ENCODE measurements around the gene DNAH12.
A peak's percentile ranks its signal among the peaks of the same experiment; 100 is the strongest.

DNAH12 gene, protein sequence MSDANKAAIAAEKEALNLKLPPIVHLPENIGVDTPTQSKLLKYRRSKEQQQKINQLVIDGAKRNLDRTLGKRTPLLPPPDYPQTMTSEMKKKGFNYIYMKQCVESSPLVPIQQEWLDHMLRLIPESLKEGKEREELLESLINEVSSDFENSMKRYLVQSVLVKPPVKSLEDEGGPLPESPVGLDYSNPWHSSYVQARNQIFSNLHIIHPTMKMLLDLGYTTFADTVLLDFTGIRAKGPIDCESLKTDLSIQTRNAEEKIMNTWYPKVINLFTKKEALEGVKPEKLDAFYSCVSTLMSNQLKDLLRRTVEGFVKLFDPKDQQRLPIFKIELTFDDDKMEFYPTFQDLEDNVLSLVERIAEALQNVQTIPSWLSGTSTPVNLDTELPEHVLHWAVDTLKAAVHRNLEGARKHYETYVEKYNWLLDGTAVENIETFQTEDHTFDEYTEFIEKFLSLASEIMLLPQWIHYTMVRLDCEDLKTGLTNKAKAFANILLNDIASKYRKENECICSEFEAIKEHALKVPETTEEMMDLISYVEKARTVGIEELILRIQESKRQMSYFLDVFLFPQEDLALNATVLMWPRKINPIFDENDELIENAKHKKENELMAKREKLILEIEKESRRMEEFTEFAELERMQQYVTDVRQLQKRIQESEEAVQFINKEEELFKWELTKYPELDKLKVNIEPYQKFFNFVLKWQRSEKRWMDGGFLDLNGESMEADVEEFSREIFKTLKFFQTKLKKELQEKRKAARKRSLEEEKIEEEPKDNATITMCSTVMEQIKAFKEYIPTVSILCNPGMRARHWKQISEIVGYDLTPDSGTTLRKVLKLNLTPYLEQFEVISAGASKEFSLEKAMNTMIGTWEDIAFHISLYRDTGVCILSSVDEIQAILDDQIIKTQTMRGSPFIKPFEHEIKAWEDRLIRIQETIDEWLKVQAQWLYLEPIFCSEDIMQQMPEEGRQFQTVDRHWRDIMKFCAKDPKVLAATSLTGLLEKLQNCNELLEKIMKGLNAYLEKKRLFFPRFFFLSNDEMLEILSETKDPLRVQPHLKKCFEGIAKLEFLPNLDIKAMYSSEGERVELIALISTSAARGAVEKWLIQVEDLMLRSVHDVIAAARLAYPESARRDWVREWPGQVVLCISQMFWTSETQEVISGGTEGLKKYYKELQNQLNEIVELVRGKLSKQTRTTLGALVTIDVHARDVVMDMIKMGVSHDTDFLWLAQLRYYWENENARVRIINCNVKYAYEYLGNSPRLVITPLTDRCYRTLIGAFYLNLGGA (N-terminal part only)

DNA sequence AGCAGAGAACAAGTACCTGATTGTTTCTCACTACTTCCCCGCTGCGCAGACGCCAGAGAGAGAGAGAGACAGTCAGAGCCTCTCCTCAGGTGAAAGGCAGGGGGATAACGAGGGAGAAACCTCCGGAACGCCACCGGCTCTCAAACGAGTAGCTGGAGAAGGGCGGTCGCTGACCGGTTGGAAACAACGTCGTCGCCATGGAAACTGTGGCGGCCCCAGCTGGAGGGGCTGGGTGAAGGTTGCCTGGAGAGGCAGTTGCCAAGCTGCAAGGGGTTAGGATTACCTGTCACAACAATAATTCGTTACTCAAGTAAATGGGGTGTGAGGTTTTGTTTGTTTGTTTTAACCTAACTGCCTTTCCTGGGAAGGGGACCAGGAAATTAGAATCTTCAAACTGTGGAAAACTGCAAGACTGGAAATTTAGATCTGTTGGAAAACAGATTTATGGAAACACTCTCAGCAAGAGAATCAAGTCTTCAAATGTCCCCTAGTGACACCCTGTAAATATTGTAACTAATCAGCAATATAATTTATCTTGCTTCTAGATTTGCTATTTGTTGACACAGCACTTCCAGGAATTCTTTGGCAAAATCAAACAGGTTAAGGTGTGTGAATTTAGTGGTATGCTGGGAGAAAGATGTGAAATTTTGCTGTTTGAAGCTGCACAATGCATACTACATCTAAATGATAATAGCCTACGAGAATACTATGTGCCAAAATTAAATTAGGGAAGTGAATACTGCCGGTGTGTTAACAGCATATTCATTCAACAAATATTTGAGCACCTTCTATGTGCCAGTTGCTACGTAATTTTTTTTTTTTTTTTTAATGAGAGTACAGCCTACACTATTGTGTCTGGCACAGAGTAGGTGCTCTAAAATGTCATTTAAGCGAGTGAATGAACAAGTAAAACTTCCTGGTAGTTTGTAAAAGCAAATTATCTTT, at the start of gene DNAH12:
DNAH12 (minus strand) TSS at position 164 of the 945 bp plus-strand sequence. CDS start 1,474 bp downstream, outside the sequence.
- peak; percentile 89 for FAIRE-seq
- no peak for DNase-seq (ENCODE audit: insufficient read length, low spot score)

DNA sequence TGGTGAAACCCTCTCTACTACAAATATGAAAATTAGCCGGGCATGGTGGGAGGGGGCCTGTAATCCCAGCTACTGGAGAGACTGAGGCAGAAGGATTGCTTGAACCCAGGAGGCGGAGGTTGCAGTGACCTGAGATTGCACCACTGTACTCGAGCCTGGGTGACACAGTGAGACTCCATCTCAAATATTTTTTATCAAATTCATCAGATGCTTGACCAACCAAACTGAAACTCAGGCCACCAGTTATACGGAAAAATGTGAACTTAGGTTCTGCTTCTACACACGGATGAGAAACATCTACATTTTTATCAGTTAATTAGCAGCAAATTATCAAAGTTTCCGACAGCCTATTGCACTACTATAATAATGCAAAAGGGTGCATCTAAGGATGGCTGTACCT, 48.2 kb upstream of the DNAH12 start:
- DNase-seq (ENCODE audit: insufficient read length, low spot score) (no peak), FAIRE-seq (no peak)

DNA sequence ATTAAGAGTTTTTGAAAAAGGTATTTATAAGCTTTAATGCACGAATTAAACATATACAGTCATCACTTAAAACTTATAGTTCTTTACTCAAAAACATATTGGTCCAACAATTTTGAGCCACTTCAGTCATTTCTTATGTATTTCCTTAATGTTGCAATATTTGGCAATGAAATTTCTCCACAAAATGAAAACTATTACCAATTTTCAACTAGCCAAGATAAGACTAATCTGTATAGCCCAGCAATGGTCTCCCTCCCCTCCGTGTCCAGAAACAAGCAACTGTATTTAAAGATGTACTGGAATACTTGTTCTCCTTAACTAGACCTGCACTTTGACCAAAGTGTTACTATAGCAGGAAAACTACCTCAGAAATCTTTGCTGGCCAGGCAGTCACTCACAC, 43.8 kb upstream of the DNAH12 start:
- FAIRE-seq: no peak
- DNase-seq (ENCODE audit: insufficient read length, low spot score): no peak

DNA sequence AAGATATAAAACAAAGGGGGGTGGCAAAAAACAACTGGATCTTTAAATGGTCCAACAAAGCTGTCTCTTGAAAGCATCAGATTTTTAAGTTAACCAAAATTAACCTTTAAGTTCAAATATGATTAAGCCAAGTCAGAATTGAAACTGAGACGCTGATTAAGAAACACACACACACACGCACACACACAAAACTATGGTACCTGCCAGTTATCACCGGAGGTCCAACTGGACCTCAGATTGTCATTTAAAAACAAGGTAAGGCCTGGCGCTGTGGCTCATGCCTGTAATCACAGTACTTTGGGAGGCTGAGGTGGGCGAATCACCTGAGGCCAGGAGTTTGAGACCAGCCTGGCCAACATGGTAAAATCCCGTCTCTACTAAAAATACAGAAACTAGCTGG, 42.6 kb upstream of the DNAH12 start:
- DNase-seq (ENCODE audit: insufficient read length, low spot score) (no peak), FAIRE-seq (no peak)

DNA sequence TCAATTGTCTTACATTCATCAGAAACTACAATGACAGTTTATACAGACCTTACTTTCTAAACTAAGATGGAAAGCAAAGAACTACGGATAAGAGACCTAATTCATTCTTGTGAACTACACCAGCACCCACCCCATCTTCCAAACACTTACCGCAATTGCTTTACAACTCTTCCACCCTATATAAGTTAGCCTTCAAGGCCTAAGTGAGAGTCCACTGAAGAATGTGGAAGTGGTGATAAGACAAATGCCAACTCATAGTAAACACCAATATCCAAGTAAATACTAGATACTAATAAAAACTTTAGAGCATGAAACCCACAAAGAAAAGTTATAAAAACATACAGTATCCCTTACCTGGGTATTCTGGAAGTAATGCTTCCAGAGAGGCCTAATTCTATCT, 39.4 kb upstream of the DNAH12 start:
- no peak for FAIRE-seq
- DNase-seq (ENCODE audit: insufficient read length, low spot score): no peak

DNA sequence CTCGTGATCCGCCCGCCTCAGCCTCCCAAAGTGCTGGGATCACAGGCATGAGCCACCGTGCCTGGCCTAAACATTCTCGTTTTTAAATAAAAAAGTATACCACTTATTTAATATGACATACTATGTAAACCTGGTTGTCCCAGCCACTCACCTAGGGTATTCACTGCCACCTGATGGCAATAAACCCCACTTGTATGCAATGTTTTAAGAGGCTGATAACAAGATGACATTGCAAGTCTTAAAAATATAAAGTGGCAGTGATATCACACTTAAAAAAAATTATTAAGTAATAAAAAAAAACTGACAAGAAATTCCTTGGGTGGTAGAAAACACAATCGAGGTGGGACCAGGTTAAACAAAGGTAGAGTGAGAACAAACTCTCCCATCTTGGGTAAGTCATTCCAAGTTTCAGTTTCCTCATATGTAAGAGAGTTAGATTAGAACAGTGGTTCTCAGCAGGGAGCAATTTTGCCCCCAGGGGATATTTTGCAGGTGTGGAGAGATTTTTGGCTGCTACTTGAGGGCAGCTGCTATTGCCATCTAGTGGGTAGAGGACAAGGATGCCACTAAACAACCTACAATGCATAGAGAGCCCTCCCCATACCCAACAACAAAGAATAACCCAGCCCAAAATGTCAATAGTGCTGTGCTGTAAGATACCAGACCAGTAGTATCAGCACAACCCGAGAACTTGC, 38.5 kb upstream of the DNAH12 start:
- peak; percentile 12 for DNase-seq (ENCODE audit: insufficient read length, low spot score)
- FAIRE-seq: no peak

DNA sequence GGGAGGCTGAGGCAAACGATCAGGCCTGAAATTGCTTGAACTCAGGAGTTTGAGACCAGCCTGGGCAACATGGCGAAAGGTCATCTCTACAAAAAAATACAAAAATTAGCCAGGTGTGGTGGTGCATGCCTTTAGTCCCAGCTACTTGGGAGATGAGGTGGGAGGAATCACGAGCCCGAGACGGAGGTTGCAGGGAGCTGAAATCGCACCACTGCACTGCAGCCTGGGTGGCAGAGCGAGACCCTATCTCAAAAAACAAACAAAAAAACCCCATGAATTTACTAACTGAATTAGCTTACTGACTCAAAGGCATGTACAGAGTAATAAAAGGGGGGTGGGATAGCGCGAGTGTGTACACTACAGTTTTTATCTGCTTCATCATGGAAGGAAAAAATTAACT, 33.7 kb upstream of the DNAH12 start:
- no peak for DNase-seq (ENCODE audit: insufficient read length, low spot score)
- no peak for FAIRE-seq

DNA sequence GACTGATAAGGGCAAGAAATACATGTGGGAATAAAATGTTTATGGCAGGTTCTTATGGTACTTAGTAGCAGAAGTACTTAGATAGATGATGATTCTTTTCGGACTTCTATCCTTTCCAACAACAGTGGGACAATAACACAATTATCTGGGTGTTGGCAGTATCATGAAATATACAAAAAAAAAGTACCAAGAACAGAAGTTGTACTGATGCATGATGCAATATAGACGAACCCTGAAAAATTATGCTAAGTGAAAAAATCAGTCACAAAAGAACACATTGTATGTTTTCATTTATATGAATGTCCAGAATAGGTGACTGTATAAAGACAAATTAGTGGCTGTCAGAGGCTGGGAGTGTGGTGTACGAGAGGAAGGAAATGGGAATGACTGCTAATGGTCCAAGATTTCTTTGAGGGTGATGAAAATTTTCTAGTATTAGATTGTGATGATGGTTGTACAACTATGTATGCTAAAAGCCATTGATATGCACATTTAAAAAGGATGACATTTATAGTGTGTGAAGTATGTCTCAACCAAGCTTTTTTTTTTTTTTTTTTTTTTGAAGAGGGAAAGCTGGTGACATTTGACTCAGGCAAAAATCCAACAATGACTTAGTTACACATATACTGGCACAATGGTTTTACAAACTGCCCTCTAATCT, 32.0 kb upstream of the DNAH12 start:
- FAIRE-seq (no peak), DNase-seq (ENCODE audit: insufficient read length, low spot score) (no peak)

DNA sequence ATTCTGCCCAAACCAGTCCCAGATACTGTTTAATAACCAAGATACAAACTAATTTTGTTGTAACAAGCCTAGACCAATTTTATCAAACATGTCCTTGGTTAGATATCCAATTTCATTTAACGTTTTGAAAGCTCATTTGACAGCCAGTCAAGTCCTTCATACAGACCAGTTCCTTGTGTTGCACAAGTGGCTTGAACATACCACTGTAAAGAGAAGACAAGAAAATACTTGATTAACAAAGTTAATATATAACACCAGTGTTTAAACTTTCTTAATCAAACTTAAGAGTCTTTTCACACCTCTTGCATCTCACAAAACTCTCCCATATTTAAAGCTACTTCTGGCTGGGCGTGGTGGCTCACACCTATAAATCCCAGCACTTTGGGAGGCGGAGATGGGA, 28.0 kb upstream of the DNAH12 start:
- FAIRE-seq: no peak

DNA sequence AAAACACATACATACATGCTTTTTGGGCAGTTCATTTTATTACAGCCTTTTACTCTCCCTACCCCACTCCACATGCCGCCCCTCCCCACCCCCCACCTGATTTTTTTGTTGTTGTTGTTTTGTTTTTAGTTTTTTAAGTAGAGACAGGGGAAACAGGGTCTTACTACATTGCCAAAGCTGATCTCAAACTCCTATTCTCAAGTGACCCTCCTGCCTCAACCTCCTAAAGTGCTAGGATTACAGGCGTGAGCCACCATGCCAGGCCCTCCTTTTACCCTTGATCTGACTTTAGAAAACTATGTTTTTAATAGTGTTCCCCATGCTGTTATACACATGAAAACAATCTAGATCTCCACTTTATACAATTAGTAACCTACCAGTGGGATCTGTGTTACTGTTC, 26.7 kb upstream of the DNAH12 start:
- DNase-seq (ENCODE audit: insufficient read length, low spot score): no peak

More for the DNA sequence above, 28.0 kb upstream of the DNAH12 start:
- DNase-seq (ENCODE audit: insufficient read length, low spot score): no peak

DNA sequence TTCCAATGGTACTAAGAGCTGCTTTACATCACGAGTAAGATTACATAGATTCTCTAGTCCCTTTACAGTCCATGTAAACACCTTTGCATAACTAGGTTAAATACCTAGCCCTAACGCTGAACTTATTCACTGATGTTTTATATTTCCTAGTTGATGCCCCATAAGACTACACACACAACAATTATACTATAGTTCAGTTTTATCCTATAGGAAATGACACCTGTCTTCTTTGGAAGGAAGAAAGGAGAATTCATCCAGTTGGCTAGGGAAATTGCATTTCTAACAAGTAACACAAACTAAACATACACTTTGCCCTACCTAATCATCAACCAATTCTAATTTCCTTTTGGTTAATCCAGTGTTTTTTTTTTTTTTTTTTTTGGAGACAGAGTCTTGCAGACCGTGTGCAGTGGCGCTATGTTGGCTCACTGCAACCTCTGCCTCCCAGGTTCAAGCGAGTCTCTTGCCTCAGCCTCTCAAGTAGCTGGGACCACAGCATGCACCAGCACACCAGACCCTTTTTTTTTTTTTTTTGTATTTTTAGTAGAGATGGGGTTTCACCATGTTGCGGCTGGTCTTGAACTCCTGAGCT, 25.8 kb upstream of the DNAH12 start:
- no peak for FAIRE-seq
- DNase-seq (ENCODE audit: insufficient read length, low spot score): no peak

More for the DNA sequence above, 26.7 kb upstream of the DNAH12 start:
- no peak for FAIRE-seq

DNA sequence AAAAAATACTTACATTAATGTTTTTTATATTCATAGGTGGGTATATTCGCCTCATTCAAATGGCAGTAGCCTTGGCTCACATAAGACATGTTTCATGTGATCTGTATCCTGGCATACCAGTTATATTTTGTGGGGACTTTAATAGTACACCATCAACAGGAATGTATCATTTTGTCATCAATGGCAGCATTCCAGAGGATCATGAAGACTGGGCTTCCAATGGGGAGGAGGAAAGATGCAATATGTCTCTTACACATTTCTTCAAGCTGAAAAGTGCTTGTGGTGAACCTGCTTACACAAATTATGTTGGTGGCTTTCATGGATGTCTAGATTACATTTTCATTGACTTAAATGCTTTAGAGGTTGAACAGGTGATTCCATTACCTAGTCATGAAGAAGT, 15.4 kb upstream of the DNAH12 start:
- no peak for DNase-seq (ENCODE audit: insufficient read length, low spot score)
- FAIRE-seq: no peak

DNA sequence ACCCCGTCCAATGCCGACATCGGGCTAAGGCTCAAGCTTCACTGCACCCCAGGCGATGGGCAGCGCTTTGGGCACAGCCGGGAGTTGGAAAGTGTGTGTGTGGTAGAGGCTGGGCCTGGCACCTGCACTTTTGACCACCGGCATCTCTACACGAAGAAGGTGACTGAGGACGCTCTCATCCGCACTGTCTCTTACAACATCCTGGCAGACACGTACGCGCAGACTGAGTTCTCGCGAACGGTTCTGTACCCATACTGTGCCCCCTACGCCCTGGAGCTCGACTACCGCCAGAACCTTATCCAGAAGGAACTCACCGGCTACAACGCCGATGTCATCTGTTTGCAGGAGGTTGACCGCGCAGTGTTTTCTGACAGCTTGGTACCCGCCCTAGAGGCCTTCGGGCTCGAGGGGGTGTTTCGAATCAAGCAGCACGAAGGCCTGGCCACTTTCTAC, 13.0 kb upstream of the DNAH12 start:
- peak; percentile 27 for DNase-seq (ENCODE audit: insufficient read length, low spot score)
- FAIRE-seq: no peak

DNA sequence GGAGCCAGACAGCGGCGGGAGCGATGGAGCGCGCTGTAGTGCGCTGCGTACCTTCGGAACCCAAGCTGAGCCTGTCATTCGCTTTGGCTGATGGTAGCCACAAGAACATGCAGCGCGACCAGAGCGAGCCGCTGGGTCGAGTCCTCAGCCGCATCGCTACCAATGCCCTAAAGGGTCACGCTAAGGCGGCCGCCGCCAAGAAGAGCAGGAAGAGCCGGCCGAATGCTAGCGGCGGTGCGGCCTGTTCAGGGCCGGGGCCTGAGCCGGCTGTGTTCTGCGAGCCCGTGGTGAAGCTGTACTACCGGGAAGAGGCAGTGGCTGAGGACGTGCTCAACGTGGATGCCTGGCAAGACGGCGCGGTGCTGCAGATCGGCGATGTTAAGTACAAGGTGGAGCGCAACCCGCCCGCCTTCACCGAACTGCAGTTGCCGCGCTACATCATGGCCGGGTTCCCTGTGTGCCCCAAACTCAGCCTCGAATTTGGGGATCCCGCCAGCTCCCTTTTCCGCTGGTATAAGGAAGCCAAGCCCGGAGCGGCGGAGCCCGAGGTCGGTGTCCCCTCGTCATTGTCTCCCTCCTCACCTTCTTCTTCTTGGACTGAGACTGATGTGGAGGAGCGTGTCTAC, 12.4 kb upstream of the DNAH12 start:
- DNase-seq (ENCODE audit: insufficient read length, low spot score) (peak; percentile 21), FAIRE-seq (no peak)

DNA sequence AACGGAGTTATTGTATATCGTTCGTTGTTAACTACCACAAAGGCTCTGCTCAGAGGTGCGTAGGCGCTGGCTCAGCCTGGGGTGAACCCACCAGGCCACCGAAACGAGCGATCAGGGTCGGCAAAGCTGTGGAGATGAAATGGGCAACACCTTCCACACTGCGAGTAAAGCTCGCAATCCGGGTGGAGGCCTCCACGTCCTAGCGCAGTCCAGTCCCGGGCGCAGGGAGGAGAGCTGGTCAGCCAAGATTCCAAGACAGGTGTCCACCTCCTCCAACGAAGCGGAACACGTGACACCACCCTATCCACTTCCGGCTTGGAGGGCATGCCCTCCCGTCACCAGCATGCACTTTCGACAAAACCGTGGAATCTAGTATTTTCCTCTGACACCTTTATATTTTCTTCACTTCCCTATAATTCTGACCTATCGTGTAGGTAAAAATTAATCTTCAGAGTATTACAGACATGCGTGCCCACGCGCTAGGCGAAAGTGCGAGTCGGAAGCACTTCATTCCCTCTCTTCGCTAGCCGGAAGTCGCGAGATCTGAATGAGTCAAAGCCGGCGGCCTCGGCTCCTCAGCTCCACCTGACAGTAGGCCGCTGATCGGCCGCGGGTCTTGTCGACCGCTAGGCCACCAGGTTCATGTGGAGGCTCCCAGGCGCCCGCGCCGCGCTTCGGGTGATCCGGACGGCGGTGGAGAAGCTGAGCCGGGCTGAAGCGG, 11.8 kb upstream of the DNAH12 start, which contains the start of gene PDE12:
PDE12 (plus strand) TSS at position 537 of the 721 bp plus-strand sequence; CDS start at position 643, 106 bp downstream.
- peak; percentile 87 for DNase-seq (ENCODE audit: insufficient read length, low spot score)
- peak; percentile 88 for FAIRE-seq

DNA sequence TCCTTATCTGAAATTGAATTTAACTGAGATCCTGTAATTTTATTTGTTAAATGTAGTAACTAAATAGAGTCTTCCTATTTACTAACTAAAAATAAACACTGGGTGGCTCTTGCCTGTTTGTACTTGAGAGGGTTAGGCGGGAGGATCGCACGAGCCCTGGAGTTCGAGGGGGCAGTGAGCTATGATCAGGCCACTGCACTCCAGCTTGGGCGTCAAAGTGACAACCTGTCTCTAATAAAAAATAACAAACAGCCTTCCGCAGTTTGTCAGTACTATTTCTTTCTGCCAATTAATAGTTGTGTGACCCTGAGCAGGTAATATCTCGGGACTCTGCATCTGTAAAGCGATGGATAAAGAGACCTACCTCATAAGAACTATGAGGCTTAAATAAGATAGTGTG, 11.2 kb upstream of the DNAH12 start:
- FAIRE-seq: no peak
- no peak for DNase-seq (ENCODE audit: insufficient read length, low spot score)

DNA sequence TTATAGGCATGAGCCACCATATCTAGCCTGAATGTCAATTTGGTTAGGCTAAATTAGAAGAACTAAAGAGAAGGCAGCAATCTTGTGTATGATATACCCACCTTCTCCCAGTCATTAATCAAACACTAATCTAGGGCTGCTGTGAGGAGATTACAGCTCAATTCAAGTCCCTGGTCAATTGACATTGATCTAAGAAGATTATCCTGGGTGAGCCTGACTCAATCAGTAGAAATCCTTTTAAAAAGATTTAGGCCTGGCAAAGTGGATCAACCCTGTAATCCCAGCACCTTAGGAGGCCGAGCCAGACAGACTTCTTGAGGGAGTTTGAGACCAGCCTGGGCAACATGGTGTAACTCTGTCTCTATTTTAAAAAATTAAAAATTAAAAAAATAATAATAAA, 2.5 kb upstream of the DNAH12 start:
- no peak for DNase-seq (ENCODE audit: insufficient read length, low spot score)
- no peak for FAIRE-seq
